ENCODE measurements around the gene BTBD18. TPM values are rescaled to one million over a fixed set of nuclear protein-coding genes. Genes with fewer than 3 reads are reported as not detected.

BTBD18 gene
- total RNA-seq, 4 donors from 2014 or later: not detected

- DNase-seq (no peak), ATAC-seq (no peak)
- in situ Hi-C loops (cut with MboI; ENCODE audit: low sequenced_read_pairs in 4 of 4): loop anchor here in 3 of 4 donors (5.0 to 10.0 kb wide), 2 partner anchors 55 to 58 kb away; no protein-coding TSS in a partner anchor
- no peak for TF ChIP-seq CTCF (IDR thresholded peaks at IDR 0.05 in 4 of 5, conservative IDR thresholded peaks at IDR 0.05 in 1 of 5)
- TF ChIP-seq POLR2A (IDR thresholded peaks at IDR 0.05): no peak
- Histone ChIP-seq H3K27me3 (no peaks in the 10 kb centered on the region), H3K4me1 (peaks cover 11 to 14% of the 10 kb centered on the region in 2 donors), H3K4me3 (no peak overlapping the region), H3K27ac (no peak overlapping the region), H3K36me3 (peaks cover 0 to 17% of the 10 kb centered on the region in 2 donors), H3K9me3 (no peaks in the 10 kb centered on the region)
- intact Hi-C loops (cut with DNase I; ENCODE audit: low total_unique reads): loop anchor here (10.0 kb wide), 1 partner anchor 422 kb away; the partner anchor contains the start of gene TNKS1BP1
Observed at GRCh38 chr11:57746920-57747319, 4.7 kb downstream of the BTBD18 start.

- Histone ChIP-seq H3K36me3 (peaks cover 0 to 17% of the 10 kb centered on the region in 2 donors), H3K4me3 (no peak overlapping the region), H3K9me3 (no peaks in the 10 kb centered on the region), H3K4me1 (peaks cover 15 to 17% of the 10 kb centered on the region in 2 donors), H3K27me3 (no peaks in the 10 kb centered on the region), H3K27ac (no peak overlapping the region)
- intact Hi-C loops (cut with DNase I; ENCODE audit: low total_unique reads): loop anchor here (10.0 kb wide), 1 partner anchor 420 kb away; the partner anchor contains the start of gene TNKS1BP1
- no peak for ATAC-seq
- no peak for DNase-seq
- in situ Hi-C loops (cut with MboI; ENCODE audit: low sequenced_read_pairs in 4 of 4): loop anchor here in 3 of 4 donors (5.0 to 10.0 kb wide), 2 partner anchors 57 to 60 kb away; no protein-coding TSS in a partner anchor
- TF ChIP-seq POLR2A (IDR thresholded peaks at IDR 0.05) (no peak), CTCF (IDR thresholded peaks at IDR 0.05 in 4 of 5, conservative IDR thresholded peaks at IDR 0.05 in 1 of 5) (no peak)
Observed at GRCh38 chr11:57745206-57745605, 6.4 kb downstream of the BTBD18 start.

GRCh38 chr11:57744357-57744756 lies 7.3 kb downstream of the BTBD18 start:
- Histone ChIP-seq H3K4me1 (peaks cover 15 to 17% of the 10 kb centered on the region in 2 donors), H3K27ac (no peak overlapping the region), H3K9me3 (no peaks in the 10 kb centered on the region), H3K36me3 (peaks cover 0 to 18% of the 10 kb centered on the region in 2 donors), H3K27me3 (no peaks in the 10 kb centered on the region), H3K4me3 (no peak overlapping the region)
- no peak for DNase-seq
- intact Hi-C loops (cut with DNase I; ENCODE audit: low total_unique reads) (loop anchor here (5.0 to 10.0 kb wide), 2 partner anchors 58 to 420 kb away; partner anchors contain the start of gene TNKS1BP1), in situ Hi-C loops (cut with MboI; ENCODE audit: low sequenced_read_pairs in 4 of 4) (loop anchor here in 1 of 4 donors (10.0 kb wide), 1 partner anchor 60 kb away; no protein-coding TSS in a partner anchor)
- ATAC-seq: no peak
- TF ChIP-seq POLR2A (IDR thresholded peaks at IDR 0.05) (no peak), CTCF (IDR thresholded peaks at IDR 0.05 in 4 of 5, conservative IDR thresholded peaks at IDR 0.05 in 1 of 5) (no peak)

- H3K4me1 ChIP-seq: peaks cover 15 to 17% of the 10 kb centered on the region in 2 donors
- intact Hi-C loops (cut with DNase I; ENCODE audit: low total_unique reads) (loop anchor here (5.0 to 10.0 kb wide), 2 partner anchors 60 to 417 kb away; partner anchors contain the start of gene TNKS1BP1), in situ Hi-C loops (cut with MboI; ENCODE audit: low sequenced_read_pairs in 4 of 4) (loop anchor here in 1 of 4 donors (10.0 kb wide), 1 partner anchor 63 kb away; no protein-coding TSS in a partner anchor)
- no peak for TF ChIP-seq POLR2A (IDR thresholded peaks at IDR 0.05)
- TF ChIP-seq CTCF (IDR thresholded peaks at IDR 0.05 in 4 of 5, conservative IDR thresholded peaks at IDR 0.05 in 1 of 5): no peak
- H3K36me3 ChIP-seq: peaks cover 0 to 34% of the 10 kb centered on the region in 2 donors
- ATAC-seq (no peak), DNase-seq (no peak)
- peak overlapping the region; percentile 77 to 100 (median 90) for H3K4me3 ChIP-seq
- peak overlapping the region; percentile 94 to 99 (median 98) for H3K27ac ChIP-seq
- H3K9me3 ChIP-seq: no peaks in the 10 kb centered on the region
- no peaks in the 10 kb centered on the region for H3K27me3 ChIP-seq
Observed at GRCh38 chr11:57742087-57742452, 9.5 kb downstream of the BTBD18 start.
